Peyer's patch (tissue), 4 donors: ENCODE data around the gene MRE11. TPM values are rescaled to one million over a fixed set of nuclear protein-coding genes. Genes with fewer than 3 reads are reported as not detected.

Experiments used
- DNase-seq, 3 donors: peaks; one replicate each; pipeline ENCODE4 v3.0.0-alpha.2; 2017 to 2019
- H3K27ac ChIP-seq, 4 donors: fragments of 200-600 bp; sonication (generic); one replicate each; pipeline ENCODE4 v1.5.1; 2016 to 2019
- H3K27me3 ChIP-seq, 2 donors: fragments of 200-600 bp; sonication (generic); one replicate each; pipeline ENCODE4 v1.5.1; 2019
- H3K36me3 ChIP-seq, 3 donors: fragments of 200-600 bp; sonication (generic); one replicate each; pipeline ENCODE4 v1.5.1; 2016 to 2019
- H3K4me1 ChIP-seq, 4 donors: fragments of 200-600 bp; sonication (generic); one replicate each; pipeline ENCODE4 v1.5.1; 2016 to 2019
- H3K4me3 ChIP-seq, 4 donors: fragments of 200-600 bp; sonication (generic); 1 replicate in 3 of 4; 2 replicates in 1 of 4; pipeline ENCODE4 v1.5.1; 2016 to 2019; ENCODE audit warnings: mild to moderate bottlenecking in 1 of 4
- H3K9me3 ChIP-seq, 4 donors: fragments of 200-600 bp; sonication (generic); one replicate each; pipeline ENCODE4 v1.5.1; 2016 to 2019; ENCODE audit warnings: mild to moderate bottlenecking in 1 of 4
- CTCF ChIP-seq, 6 experiments: fragments of 450-650 bp in 4 of 6; fragments of 200-600 bp in 2 of 6; sonication (generic) in 1 of 6; IDR thresholded peaks; one replicate each; pipeline ENCODE4 v1.5.1; 2017 to 2019; ENCODE audit warnings: antibody characterized with exemption in 6 of 6, mild to moderate bottlenecking in 3 of 6, moderate library complexity in 1 of 6
- POLR2A ChIP-seq, 2 donors: fragments of 450-650 bp; IDR thresholded peaks; one replicate each; pipeline ENCODE4 v1.5.1; 2017; ENCODE audit warnings: antibody characterized with exemption in 2 of 2, mild to moderate bottlenecking in 2 of 2, moderate library complexity in 2 of 2
- total RNA-seq, 4 donors: library from RNA; depleted of rRNA; stranded (reverse); fragments of >200 nt; gene quantifications; one replicate each; pipeline ENCODE4 v1.1.0, GENCODE V29; 2016

The MRE11 gene
- total RNA-seq, 4 donors from 2014 or later, result 9.7 to 38.0 (median 14.1) TPM

- DNase-seq, result no peak
- Histone ChIP-seq H3K36me3 (peaks cover 0 to 35% (median 0%) of the 10 kb centered on the region in 3 donors), H3K9me3 (no peaks in the 10 kb centered on the region), H3K4me3 (no peak overlapping the region), H3K27me3 (no peaks in the 10 kb centered on the region), H3K27ac (no peak overlapping the region), H3K4me1 (no peaks in the 10 kb centered on the region)
- TF ChIP-seq CTCF (IDR thresholded peaks at IDR 0.05), result no peak
- TF ChIP-seq POLR2A (IDR thresholded peaks at IDR 0.05), result no peak
These were observed 70.1 kb downstream of the MRE11 start for GRCh38 chr11:94423507-94423906.

DNA sequence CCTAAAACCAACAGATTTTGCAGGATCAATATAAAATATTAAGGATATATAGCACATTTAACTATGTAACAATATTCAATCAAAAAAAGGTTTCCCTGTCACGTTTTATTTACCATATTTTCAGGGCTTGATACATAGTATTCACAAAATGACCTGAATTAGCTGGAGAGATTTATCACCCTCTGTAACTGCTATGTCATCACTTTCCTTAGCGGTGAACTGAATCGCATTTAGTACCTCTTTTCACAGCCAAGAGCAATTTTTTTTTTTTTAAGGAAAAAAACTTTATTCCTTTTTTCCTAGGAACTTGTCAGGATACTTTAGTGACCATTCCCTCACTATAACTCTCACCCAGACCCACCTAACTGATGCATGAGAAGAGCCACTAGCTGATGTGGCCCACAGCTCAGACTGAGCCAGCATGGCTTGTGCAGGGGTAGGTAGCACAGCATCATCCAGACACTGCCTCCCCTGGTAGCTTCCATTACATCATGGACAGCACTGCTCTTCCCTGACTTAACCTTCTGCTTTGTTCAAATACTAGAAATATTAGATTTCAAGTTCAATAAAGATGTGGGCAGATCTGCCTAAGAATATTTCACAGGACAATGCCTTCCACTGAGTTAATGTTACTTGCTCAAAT lies 75.4 kb downstream of the MRE11 start:
- no peak overlapping the region for H3K4me3 ChIP-seq
- DNase-seq, result no peak
- no peaks in the 10 kb centered on the region for H3K9me3 ChIP-seq
- peaks cover 0 to 19% (median 0%) of the 10 kb centered on the region in 3 donors for H3K36me3 ChIP-seq
- no peaks in the 10 kb centered on the region for H3K27me3 ChIP-seq
- TF ChIP-seq CTCF (IDR thresholded peaks at IDR 0.05) (no peak), POLR2A (IDR thresholded peaks at IDR 0.05) (no peak)
- H3K4me1 ChIP-seq, result no peaks in the 10 kb centered on the region
- no peak overlapping the region for H3K27ac ChIP-seq

GRCh38 chr11:94417386-94417987 lies 76.2 kb downstream of the MRE11 start:
- Histone ChIP-seq H3K36me3 (peaks cover 0 to 12% (median 0%) of the 10 kb centered on the region in 3 donors), H3K4me3 (no peak overlapping the region), H3K9me3 (no peaks in the 10 kb centered on the region), H3K27ac (no peak overlapping the region), H3K4me1 (no peaks in the 10 kb centered on the region), H3K27me3 (no peaks in the 10 kb centered on the region)
- no peak for DNase-seq
- TF ChIP-seq POLR2A (IDR thresholded peaks at IDR 0.05), result no peak
- TF ChIP-seq CTCF (IDR thresholded peaks at IDR 0.05), result peak in 4 of 6 experiments; percentile 25 to 50 (median 44)

DNA sequence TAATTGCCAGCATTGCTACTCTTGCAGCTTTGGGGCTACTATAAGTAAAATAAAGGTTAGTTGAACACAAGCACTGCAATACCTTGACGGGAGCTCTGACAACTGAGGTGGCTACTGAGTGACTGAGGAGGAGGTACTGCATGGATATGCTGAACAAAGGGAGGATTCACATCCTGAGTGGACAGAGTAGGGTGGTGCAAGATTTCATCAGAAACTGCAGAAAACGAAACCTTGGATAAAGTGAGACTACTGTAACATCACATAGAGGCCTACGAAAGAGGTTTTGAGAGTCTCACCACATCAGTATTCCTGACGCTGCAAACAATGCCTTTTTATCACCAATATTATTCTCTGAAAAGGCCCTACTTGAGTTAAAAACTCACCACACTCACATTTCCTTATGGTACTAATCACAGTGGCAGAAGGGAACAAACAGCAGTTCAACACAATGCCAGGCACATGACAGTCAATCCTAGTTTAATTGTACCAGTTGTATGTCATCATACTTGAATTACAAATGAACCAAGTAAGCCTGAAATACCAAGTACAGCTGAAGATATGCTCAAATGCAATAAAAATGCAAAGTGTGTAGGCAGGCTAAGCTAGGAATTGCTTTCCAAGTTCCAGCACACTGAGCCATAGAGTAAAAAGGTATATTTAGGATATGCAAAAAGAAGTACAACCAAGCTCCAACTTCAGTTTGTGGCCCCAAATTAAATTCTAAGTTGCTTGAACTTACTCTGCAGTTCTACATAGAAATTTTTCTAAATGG lies 88.4 kb downstream of the MRE11 start:
- H3K36me3 ChIP-seq, result no peaks in the 10 kb centered on the region
- DNase-seq, result no peak
- TF ChIP-seq CTCF (IDR thresholded peaks at IDR 0.05) (no peak), POLR2A (IDR thresholded peaks at IDR 0.05) (no peak)
- no peaks in the 10 kb centered on the region for H3K9me3 ChIP-seq
- H3K4me3 ChIP-seq, result no peak overlapping the region
- H3K4me1 ChIP-seq, result peaks cover 0 to 6% (median 0%) of the 10 kb centered on the region in 4 donors
- no peak overlapping the region for H3K27ac ChIP-seq
- H3K27me3 ChIP-seq, result peaks cover 0 to 10% of the 10 kb centered on the region in 2 donors

- DNase-seq, result no peak
- TF ChIP-seq CTCF (IDR thresholded peaks at IDR 0.05), result no peak
- TF ChIP-seq POLR2A (IDR thresholded peaks at IDR 0.05), result no peak
- Histone ChIP-seq H3K27ac (no peak overlapping the region), H3K27me3 (peaks cover 0 to 10% of the 10 kb centered on the region in 2 donors), H3K9me3 (no peaks in the 10 kb centered on the region), H3K4me1 (peaks cover 0 to 6% (median 0%) of the 10 kb centered on the region in 4 donors), H3K36me3 (no peaks in the 10 kb centered on the region), H3K4me3 (no peak overlapping the region)
These were observed 91.3 kb downstream of the MRE11 start for GRCh38 chr11:94402355-94402754.
